IMR-90 (cell line): Measurements from ENCODE around the gene FAM149B1. TPM values are rescaled to one million over a fixed set of nuclear protein-coding genes. Genes with fewer than 3 reads are reported as not detected.

Experiments used
- ATAC-seq: fragments of 200-7000 bp; cut with Tn5 transposase; 2 replicates; pipeline ENCODE4 v1.9.1; 2020; ENCODE audit warnings: low read depth, mild to moderate bottlenecking, moderate library complexity
- BruUV-seq: library from RNA; stranded (reverse); fragments of 400-500 nt; replicated peaks from 2 replicates; lab custom pipeline; 2021; lab: Mats Ljungman, UMichigan
- CTCF ChIA-PET: fragments of 300-600 bp; formaldehyde crosslinking; extraction: SDS; loops from one replicate; lab custom pipeline; 2021; ENCODE audit warnings: antibody characterized with exemption; lab: Yijun Ruan, JAX
- POLR2A ChIA-PET: fragments of 300-600 bp; sonication (Branson Sonifier 250); formaldehyde crosslinking; loops from one replicate; lab custom pipeline; 2022; ENCODE audit warnings: antibody characterized with exemption; ENCODE audit not compliant: unreplicated experiment; lab: Charles Lee
- DNase-seq: peaks from one replicate; pipeline ENCODE4 v3.0.0; 2013
- H2AFZ ChIP-seq: replicated peaks from 2 replicates; pipeline ENCODE3; 2013; ENCODE audit warnings: low read length, mild to moderate bottlenecking; ENCODE audit not compliant: poor library complexity
- H2AK5ac ChIP-seq: 2 replicates; pipeline ENCODE4 v1.6.1; 2013; ENCODE audit warnings: low read depth, low read length, inconsistent platforms
- H2AK9ac ChIP-seq: replicated peaks from 2 replicates; pipeline ENCODE3; 2013; ENCODE audit warnings: mild to moderate bottlenecking, low read depth, low read length, moderate library complexity; ENCODE audit not compliant: poor library complexity
- H2BK120ac ChIP-seq: 2 replicates; pipeline ENCODE4 v1.6.1; 2013; ENCODE audit warnings: low read depth, low read length, inconsistent platforms
- H2BK15ac ChIP-seq: 3 replicates; pipeline ENCODE4 v1.6.1; 2013; ENCODE audit warnings: low read depth, low read length, inconsistent platforms
- H2BK20ac ChIP-seq: 2 replicates; pipeline ENCODE4 v1.6.1; 2013; ENCODE audit warnings: low read depth, mild to moderate bottlenecking, inconsistent platforms, low read length, moderate library complexity
- H2BK5ac ChIP-seq: 2 replicates; pipeline ENCODE4 v1.6.1; 2013; ENCODE audit warnings: mild to moderate bottlenecking, low read depth, low read length, inconsistent platforms; ENCODE audit not compliant: poor library complexity, severe bottlenecking
- H3K14ac ChIP-seq: replicated peaks from 2 replicates; pipeline ENCODE4 v1.6.1; 2013; ENCODE audit warnings: low read depth, low read length, inconsistent platforms
- H3K18ac ChIP-seq: 2 replicates; pipeline ENCODE4 v1.6.1; 2013; ENCODE audit warnings: low read depth, low read length, control low read depth
- H3K23ac ChIP-seq: 2 replicates; pipeline ENCODE4 v1.6.1; 2013; ENCODE audit warnings: low read depth, low read length, inconsistent platforms
- H3K27ac ChIP-seq: 2 replicates; pipeline ENCODE4 v1.5.1; 2013; ENCODE audit warnings: mild to moderate bottlenecking, control low read depth, low read length; ENCODE audit not compliant: insufficient read depth
- H3K27me3 ChIP-seq: 2 replicates; pipeline ENCODE4 v1.6.1; 2013; ENCODE audit warnings: low read length; ENCODE audit not compliant: control insufficient read depth, insufficient read depth
- H3K36me3 ChIP-seq: 2 replicates; pipeline ENCODE4 v1.6.1; 2013; ENCODE audit warnings: low read length, mixed read lengths; ENCODE audit not compliant: control insufficient read depth, insufficient read depth
- H3K4ac ChIP-seq: 2 replicates; pipeline ENCODE4 v1.6.1; 2013; ENCODE audit warnings: low read depth, low read length, inconsistent platforms
- H3K4me1 ChIP-seq: 2 replicates; pipeline ENCODE4 v1.6.1; 2013; ENCODE audit warnings: low read length, mixed read lengths; ENCODE audit not compliant: control insufficient read depth, insufficient read depth
- H3K4me2 ChIP-seq: 2 replicates; pipeline ENCODE4 v1.6.1; 2013; ENCODE audit warnings: low read depth, mild to moderate bottlenecking, control low read depth, low read length, moderate library complexity
- H3K4me3 ChIP-seq: 2 replicates; pipeline ENCODE4 v1.5.1; 2013; ENCODE audit warnings: low read depth, mild to moderate bottlenecking, control low read depth, low read length, moderate library complexity; ENCODE audit not compliant: insufficient read depth
- H3K56ac ChIP-seq: 2 replicates; pipeline ENCODE4 v1.6.1; 2013; ENCODE audit warnings: low read length, inconsistent platforms; ENCODE audit not compliant: insufficient read depth; ENCODE audit errors: extremely low read depth
- H3K79me1 ChIP-seq, 2 experiments: 2 replicates each; pipeline ENCODE4 v1.6.1; 2013; ENCODE audit warnings: low read length in 2 of 2, inconsistent platforms in 1 of 2, low read depth in 1 of 2
- H3K9ac ChIP-seq: 2 replicates; pipeline ENCODE4 v1.6.1; 2013; ENCODE audit warnings: low read depth, low read length, control low read depth
- H3K9me1 ChIP-seq: 2 replicates; pipeline ENCODE4 v1.6.1; 2013; ENCODE audit warnings: low read length, inconsistent platforms; ENCODE audit not compliant: insufficient read depth
- H3K9me3 ChIP-seq: 2 replicates; pipeline ENCODE4 v1.6.1; 2013; ENCODE audit warnings: low read length; ENCODE audit not compliant: control insufficient read depth, insufficient read depth
- H4K20me1 ChIP-seq: 2 replicates; pipeline ENCODE4 v1.6.1; 2013; ENCODE audit warnings: low read length, inconsistent platforms; ENCODE audit not compliant: insufficient read depth
- H4K5ac ChIP-seq: 2 replicates; pipeline ENCODE4 v1.6.1; 2013; ENCODE audit warnings: mild to moderate bottlenecking, low read depth, low read length, control low read depth
- H4K8ac ChIP-seq, 2 experiments: 2 replicates each; pipeline ENCODE4 v1.6.1; 2013; ENCODE audit warnings: low read depth in 2 of 2, low read length in 2 of 2, control low read depth in 1 of 2, inconsistent platforms in 1 of 2
- H4K91ac ChIP-seq: 2 replicates; pipeline ENCODE4 v1.6.1; 2013; ENCODE audit warnings: low read depth, low read length, inconsistent platforms; ENCODE audit not compliant: insufficient read depth
- SMC3 ChIP-seq: fragments of 150-350 bp; IDR thresholded peaks from 2 replicates; pipeline ENCODE4 v1.6.1; 2016; ENCODE audit warnings: low read depth, mild to moderate bottlenecking, antibody characterized with exemption, low read length, moderate library complexity
- WGBS, 2 experiments: methylation state at CpG; one replicate each; pipeline versions ENCODE4 v1.1.5 to v1.1.7; 2013; ENCODE audit warnings: missing lambda C conversion rate in 2 of 2; ENCODE audit not compliant: insufficient read length in 1 of 2; ENCODE audit errors: extremely low coverage in 2 of 2; 5-methylcytosine and 5-hydroxymethylcytosine counted together
- dilution Hi-C: fragments of 300-500 bp; cut with HindIII; formaldehyde crosslinking; loops from one replicate; pipeline ENCODE4 v1.14.3; 2018; ENCODE audit warnings: low sequenced_read_pairs; ENCODE audit not compliant: unreplicated experiment
- in situ Hi-C: fragments of 300-500 bp; cut with MboI; formaldehyde crosslinking; loops from 3 replicates; pipeline ENCODE4 v1.14.3; 2019; ENCODE audit warnings: low sequenced_read_pairs, inconsistent platforms, mixed read lengths
- intact Hi-C: fragments of 100-400 bp; cut with micrococcal nuclease; formaldehyde crosslinking; loops from 2 replicates; pipeline ENCODE4 v1.10.0; 2022
- polyA plus RNA-seq, 3 experiments: library from polyadenylated mRNA; depleted of rRNA; stranded (reverse); fragments of >200 nt; gene quantifications; 2 replicates each; pipeline ENCODE4 v1.2.3, GENCODE V29; 2012; ENCODE audit warnings: low replicate concordance in 1 of 3
- total RNA-seq: library from RNA; depleted of rRNA; stranded (reverse); fragments of >200 nt; gene quantifications from 2 replicates; pipeline ENCODE4 v1.2.3, GENCODE V29; 2012

The FAM149B1 gene
- total and polyA plus RNA-seq, 2 of the 4 experiments (the other 2 are of a cell fraction), result 21.7 to 28.3 TPM

DNA sequence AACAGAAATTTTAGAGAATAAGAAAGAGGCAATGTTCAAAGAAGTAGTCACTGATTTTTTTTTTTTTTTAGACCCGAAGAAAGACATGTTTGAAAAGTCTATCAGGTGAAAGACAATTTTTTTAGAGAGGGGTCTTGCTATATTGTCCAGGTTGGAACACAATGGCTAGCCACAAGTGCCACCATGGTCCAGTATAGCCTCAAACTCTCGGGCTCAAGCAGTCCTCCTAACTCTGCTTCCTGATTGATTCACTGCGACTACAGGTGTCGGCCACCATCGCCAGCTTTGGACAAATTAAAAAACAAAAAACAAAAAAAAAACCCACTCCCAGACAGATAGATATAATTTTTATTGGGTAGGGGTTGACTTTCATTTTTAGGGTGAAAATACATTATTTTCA, 22.3 kb downstream of the FAM149B1 start:
- no TSS peak for BruUV-seq
- dilution Hi-C loops (no loop called here), in situ Hi-C loops (no loop called here), intact Hi-C loops (loop anchor here (10.0 kb wide), 1 partner anchor 145 kb away; no protein-coding TSS in a partner anchor)
- Histone ChIP-seq H3K14ac (no peak overlapping the region), H3K4me2 (no peak overlapping the region), H3K4ac (no peak overlapping the region), H3K36me3 (0 out of 2 replicates have a peak, but pooled peaks cover 4% of the 10 kb centered on the region), H2BK20ac (no peak overlapping the region), H4K91ac (no peak overlapping the region), H2AK5ac (no peak overlapping the region), H3K4me1 (no peaks in the 10 kb centered on the region), H2BK15ac (no peak overlapping the region), H4K8ac (no peak overlapping the region), H3K79me1 (no peaks in the 10 kb centered on the region; a peak in 1 of 4 replicates), H3K4me3 (no peak overlapping the region), H3K56ac (no peak overlapping the region), H2AK9ac (no peak overlapping the region), H4K20me1 (no peaks in the 10 kb centered on the region), H3K9me1 (no peaks in the 10 kb centered on the region), H3K23ac (no peak overlapping the region), H4K5ac (no peak overlapping the region), H3K9ac (no peak overlapping the region), H2BK120ac (no peak overlapping the region), H3K9me3 (no peaks in the 10 kb centered on the region), H3K18ac (no peak overlapping the region), H3K27ac (no peak overlapping the region), H2AFZ (no peak overlapping the region), H2BK5ac (no peak overlapping the region), H3K27me3 (no peaks in the 10 kb centered on the region)
- no CpG with 5 or more reads among the region's 5 CpGs for WGBS, 2 experiments
- DNase-seq (no peak), ATAC-seq (no peak)
- CTCF ChIA-PET, result no interaction called here
- TF ChIP-seq SMC3, result no peak
- POLR2A ChIA-PET, result no interaction called here
